Liver (tissue), 9 donors: ENCODE results near the gene MICAL2. TPM values are rescaled to one million over a fixed set of nuclear protein-coding genes. Genes with fewer than 3 reads are reported as not detected.

ENCODE experiments used
- DNase-seq: peaks from one replicate; pipeline ENCODE4 v3.0.0-alpha.2; 2017; ENCODE audit warnings: low spot score
- H3K27ac ChIP-seq, 2 donors: one replicate each; pipeline ENCODE4 v1.7.0; 2013; ENCODE audit warnings: inconsistent platforms in 2 of 2, low read length in 2 of 2, control low read depth in 1 of 2, low read depth in 1 of 2, mild to moderate bottlenecking in 1 of 2
- H3K27me3 ChIP-seq, 4 donors: one replicate each; pipeline versions ENCODE4 v1.6.1 to v1.7.0; 2013; ENCODE audit warnings: low read length in 3 of 4, inconsistent platforms in 1 of 4, mild to moderate bottlenecking in 1 of 4, moderate library complexity in 1 of 4; ENCODE audit not compliant: control insufficient read depth in 4 of 4, insufficient read depth in 4 of 4
- H3K36me3 ChIP-seq, 4 donors: one replicate each; pipeline versions ENCODE4 v1.6.1 to v1.7.0; 2013; ENCODE audit warnings: low read length in 3 of 4, mild to moderate bottlenecking in 3 of 4, low read depth in 1 of 4, moderate library complexity in 1 of 4; ENCODE audit not compliant: control insufficient read depth in 4 of 4, insufficient read depth in 3 of 4
- H3K4me1 ChIP-seq, 4 donors: one replicate each; pipeline versions ENCODE4 v1.6.1 to v1.7.0; 2013; ENCODE audit warnings: low read length in 3 of 4, mild to moderate bottlenecking in 3 of 4, moderate library complexity in 1 of 4; ENCODE audit not compliant: control insufficient read depth in 4 of 4, insufficient read depth in 4 of 4
- H3K4me3 ChIP-seq, 3 donors: one replicate each; pipeline versions ENCODE4 v1.6.1 to v1.7.0; 2013; ENCODE audit warnings: low read length in 3 of 3, control low read depth in 1 of 3, low read depth in 1 of 3, mild to moderate bottlenecking in 1 of 3
- H3K9ac ChIP-seq, 2 donors: one replicate each; pipeline ENCODE4 v1.7.0; 2013; ENCODE audit warnings: low read length in 2 of 2, mild to moderate bottlenecking in 2 of 2, moderate library complexity in 2 of 2, control low read depth in 1 of 2, low read depth in 1 of 2
- H3K9me3 ChIP-seq, 4 donors: one replicate each; pipeline versions ENCODE4 v1.6.1 to v1.7.0; 2013; ENCODE audit warnings: low read length in 3 of 4; ENCODE audit not compliant: control insufficient read depth in 4 of 4
- CTCF ChIP-seq: fragments of 150-350 bp; IDR thresholded peaks from 2 replicates; pipeline ENCODE4 v1.5.1; 2017; ENCODE audit warnings: improper control_type of control experiment, low read depth, low read length; ENCODE audit not compliant: missing input control
- EGR1 ChIP-seq, 2 donors: IDR thresholded peaks; 2 replicates each; pipeline ENCODE4 v1.6.1; 2016 to 2018; ENCODE audit warnings: antibody characterized with exemption in 2 of 2, low read depth in 2 of 2
- FOXA1 ChIP-seq: IDR thresholded peaks from 2 replicates; pipeline ENCODE4 v1.6.1; 2016; ENCODE audit warnings: antibody characterized with exemption
- FOXA2 ChIP-seq: IDR thresholded peaks from 2 replicates; pipeline ENCODE4 v1.6.1; 2016; ENCODE audit warnings: antibody characterized with exemption
- GABPA ChIP-seq, 2 donors: IDR thresholded peaks in 1 of 2; conservative IDR thresholded peaks in 1 of 2; 2 replicates each; pipeline ENCODE4 v1.6.1; 2016; ENCODE audit warnings: antibody characterized with exemption in 2 of 2, mild to moderate bottlenecking in 1 of 2, moderate library complexity in 1 of 2
- HNF4A ChIP-seq, 2 donors: conservative IDR thresholded peaks; 2 replicates each; pipeline ENCODE4 v1.6.1; 2016; ENCODE audit warnings: antibody characterized with exemption in 2 of 2, mild to moderate bottlenecking in 2 of 2
- HNF4G ChIP-seq: IDR thresholded peaks from 2 replicates; pipeline ENCODE4 v1.6.1; 2016; ENCODE audit warnings: antibody characterized with exemption
- MAX ChIP-seq: IDR thresholded peaks from 2 replicates; pipeline ENCODE4 v1.6.1; 2016; ENCODE audit warnings: antibody characterized with exemption
- NR2F2 ChIP-seq: IDR thresholded peaks from 2 replicates; pipeline ENCODE4 v1.6.1; 2016; ENCODE audit warnings: antibody characterized with exemption
- SP1 ChIP-seq: IDR thresholded peaks from 2 replicates; pipeline ENCODE4 v1.6.1; 2018; ENCODE audit warnings: antibody characterized with exemption, mild to moderate bottlenecking
- TAF1 ChIP-seq: conservative IDR thresholded peaks from 2 replicates; pipeline ENCODE4 v1.6.1; 2016; ENCODE audit warnings: antibody characterized with exemption, mild to moderate bottlenecking
- ZBTB33 ChIP-seq: IDR thresholded peaks from 2 replicates; pipeline ENCODE4 v1.6.1; 2016; ENCODE audit warnings: antibody characterized with exemption
- WGBS: extraction: QIAGEN DNeasy Blood & Tissue Kit; methylation state at CpG from one replicate; pipeline ENCODE4 v1.1.7; 2013; 5-methylcytosine and 5-hydroxymethylcytosine counted together
- polyA plus RNA-seq, 2 donors: library from polyadenylated mRNA; stranded (reverse) in 1 of 2; unstranded in 1 of 2; fragments of 200-250 nt in 1 of 2; fragments of >200 nt in 1 of 2; fragmentation: Nextera tagmentation in 1 of 2; extraction: Ambion mirVana in 1 of 2; gene quantifications; one replicate each; pipeline versions ENCODE4 v1.2.1 to v1.2.3, GENCODE V29; 2013 to 2015
- total RNA-seq, 2 donors: library from RNA; depleted of rRNA; stranded (reverse); fragments of >200 nt; gene quantifications; one replicate each; pipeline ENCODE4 v1.2.3, GENCODE V29; 2014
- TF ChIP-seq, protein P1 (sequence below): IDR thresholded peaks from 2 replicates; pipeline ENCODE4 v1.6.1; 2016; ENCODE audit warnings: antibody characterized with exemption, mild to moderate bottlenecking
- donor health status: healthy.
- donor health status: healthy.
- donor health status: healthy.
- donor health status: healthy.
- donor health status: healthy.

The MICAL2 gene
- total and polyA plus RNA-seq, 4 donors, result 17.5 to 113 (median 42.9) TPM

- Histone ChIP-seq H3K27ac (no peak overlapping the region), H3K4me1 (no peaks in the 10 kb centered on the region), H3K4me3 (no peak overlapping the region), H3K27me3 (no peaks in the 10 kb centered on the region), H3K9me3 (no peaks in the 10 kb centered on the region), H3K36me3 (no peaks in the 10 kb centered on the region), H3K9ac (no peak overlapping the region)
- DNase-seq, result no peak
- 83% methylated on average over 12 of the region's 12 CpGs for WGBS
- TF ChIP-seq CTCF (no peak), GABPA (IDR thresholded peaks at IDR 0.05 in 1 of 2, conservative IDR thresholded peaks at IDR 0.05 in 1 of 2) (no peak), HNF4G (no peak)
Measured at GRCh38 chr11:12139144-12139881, 28.9 kb downstream of the MICAL2 start.

DNA sequence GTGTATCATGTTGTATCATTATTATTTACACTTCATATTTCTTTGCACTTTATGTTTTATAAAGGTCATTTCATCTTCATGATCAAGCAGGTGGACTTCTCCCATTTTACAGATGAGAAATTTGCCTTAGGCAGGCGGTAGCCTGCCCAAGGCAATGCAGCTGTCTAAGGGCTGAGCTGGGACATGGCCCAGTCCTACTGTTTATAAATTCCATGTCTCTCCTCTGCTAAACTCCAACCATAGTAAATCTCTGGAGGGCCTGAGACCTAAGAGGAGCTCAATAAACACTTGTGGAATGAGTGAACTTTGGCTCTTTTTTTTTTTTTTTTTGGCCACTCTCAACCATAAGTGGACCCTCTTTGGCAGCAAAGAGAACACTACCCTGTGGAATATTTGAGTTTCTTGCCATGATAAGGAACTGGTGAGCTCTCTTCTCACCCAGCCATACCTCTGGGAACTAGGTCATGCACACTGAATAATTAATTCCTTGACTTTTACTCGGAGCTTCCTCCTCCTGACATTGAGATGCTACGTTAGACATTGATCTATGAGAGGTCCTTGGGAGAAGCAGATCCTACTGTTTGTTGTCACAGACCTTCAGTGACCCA lies 29.9 kb downstream of the MICAL2 start:
- WGBS, result 93% methylated on average over 3 of the region's 3 CpGs
- TF ChIP-seq FOXA1 (no peak), HNF4G (no peak), FOXA2 (no peak), GABPA (IDR thresholded peaks at IDR 0.05 in 1 of 2, conservative IDR thresholded peaks at IDR 0.05 in 1 of 2) (no peak), SP1 (no peak), NR2F2 (no peak), MAX (no peak), HNF4A (conservative IDR thresholded peaks at IDR 0.05) (no peak), TAF1 (no peak), ZBTB33 (no peak), EGR1 (IDR thresholded peaks at IDR 0.05; ENCODE audit: low read depth in 2 of 2) (no peak)
- TF ChIP-seq, protein P1, sequence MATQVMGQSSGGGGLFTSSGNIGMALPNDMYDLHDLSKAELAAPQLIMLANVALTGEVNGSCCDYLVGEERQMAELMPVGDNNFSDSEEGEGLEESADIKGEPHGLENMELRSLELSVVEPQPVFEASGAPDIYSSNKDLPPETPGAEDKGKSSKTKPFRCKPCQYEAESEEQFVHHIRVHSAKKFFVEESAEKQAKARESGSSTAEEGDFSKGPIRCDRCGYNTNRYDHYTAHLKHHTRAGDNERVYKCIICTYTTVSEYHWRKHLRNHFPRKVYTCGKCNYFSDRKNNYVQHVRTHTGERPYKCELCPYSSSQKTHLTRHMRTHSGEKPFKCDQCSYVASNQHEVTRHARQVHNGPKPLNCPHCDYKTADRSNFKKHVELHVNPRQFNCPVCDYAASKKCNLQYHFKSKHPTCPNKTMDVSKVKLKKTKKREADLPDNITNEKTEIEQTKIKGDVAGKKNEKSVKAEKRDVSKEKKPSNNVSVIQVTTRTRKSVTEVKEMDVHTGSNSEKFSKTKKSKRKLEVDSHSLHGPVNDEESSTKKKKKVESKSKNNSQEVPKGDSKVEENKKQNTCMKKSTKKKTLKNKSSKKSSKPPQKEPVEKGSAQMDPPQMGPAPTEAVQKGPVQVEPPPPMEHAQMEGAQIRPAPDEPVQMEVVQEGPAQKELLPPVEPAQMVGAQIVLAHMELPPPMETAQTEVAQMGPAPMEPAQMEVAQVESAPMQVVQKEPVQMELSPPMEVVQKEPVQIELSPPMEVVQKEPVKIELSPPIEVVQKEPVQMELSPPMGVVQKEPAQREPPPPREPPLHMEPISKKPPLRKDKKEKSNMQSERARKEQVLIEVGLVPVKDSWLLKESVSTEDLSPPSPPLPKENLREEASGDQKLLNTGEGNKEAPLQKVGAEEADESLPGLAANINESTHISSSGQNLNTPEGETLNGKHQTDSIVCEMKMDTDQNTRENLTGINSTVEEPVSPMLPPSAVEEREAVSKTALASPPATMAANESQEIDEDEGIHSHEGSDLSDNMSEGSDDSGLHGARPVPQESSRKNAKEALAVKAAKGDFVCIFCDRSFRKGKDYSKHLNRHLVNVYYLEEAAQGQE, result no peak
- H3K27ac ChIP-seq, result no peak overlapping the region
- H3K4me3 ChIP-seq, result no peak overlapping the region
- no peaks in the 10 kb centered on the region for H3K4me1 ChIP-seq
- no peak overlapping the region for H3K9ac ChIP-seq
- no peaks in the 10 kb centered on the region for H3K27me3 ChIP-seq
- DNase-seq, result no peak
- H3K36me3 ChIP-seq, result peaks cover 0 to 2% (median 0%) of the 10 kb centered on the region in 4 donors
- no peaks in the 10 kb centered on the region for H3K9me3 ChIP-seq
